ENCODE measurements around the gene NCCRP1.

Gene NCCRP1

DNA sequence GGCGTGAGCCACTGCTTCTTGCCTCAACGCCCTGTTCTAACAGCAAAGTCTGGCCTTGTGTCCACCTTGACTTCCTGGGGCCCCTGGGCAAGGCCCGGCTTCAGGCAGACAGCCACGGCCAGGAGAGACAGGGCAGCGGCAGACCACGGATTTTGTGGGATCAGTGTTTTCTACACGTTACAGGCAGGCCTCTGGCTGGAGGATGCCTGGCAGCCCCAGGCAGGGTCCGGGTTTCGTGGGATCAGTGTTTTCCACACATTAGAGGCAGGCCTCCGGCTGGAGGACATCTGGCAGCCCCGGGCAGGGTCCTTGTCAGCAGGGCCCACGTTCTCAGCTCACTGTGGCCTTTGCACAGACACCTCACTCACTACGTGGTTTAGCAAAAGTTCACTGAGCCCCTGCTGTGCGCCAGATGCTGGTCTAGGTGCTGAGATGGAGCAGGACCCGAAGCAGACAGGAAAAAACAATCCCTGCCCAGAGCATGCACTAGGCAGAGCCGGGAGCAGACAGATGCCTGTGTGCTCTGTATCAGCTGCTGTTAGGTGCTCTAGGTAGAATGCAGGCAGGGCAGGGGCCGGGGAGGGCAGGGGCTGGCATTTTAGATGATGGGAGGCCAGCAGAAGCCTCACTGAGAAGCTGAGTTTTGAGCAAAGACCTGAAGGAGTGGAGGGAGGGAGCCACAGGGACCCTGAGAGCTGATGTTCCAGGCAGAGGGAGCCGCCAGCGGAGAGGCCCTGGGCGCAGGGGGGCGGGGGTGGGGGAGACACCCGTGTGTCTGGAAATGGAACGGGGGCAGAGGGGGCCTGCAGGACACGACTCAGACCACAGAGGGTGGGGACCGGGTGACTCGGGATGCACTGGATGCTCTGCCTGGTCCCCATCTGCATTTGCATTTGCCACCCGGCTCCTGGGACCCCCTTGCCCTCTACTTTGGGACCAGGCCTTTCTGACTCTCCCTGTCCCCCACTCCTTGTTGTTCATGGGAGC, 25.0 kb upstream of the NCCRP1 start:
- TF ChIP-seq, protein P1, sequence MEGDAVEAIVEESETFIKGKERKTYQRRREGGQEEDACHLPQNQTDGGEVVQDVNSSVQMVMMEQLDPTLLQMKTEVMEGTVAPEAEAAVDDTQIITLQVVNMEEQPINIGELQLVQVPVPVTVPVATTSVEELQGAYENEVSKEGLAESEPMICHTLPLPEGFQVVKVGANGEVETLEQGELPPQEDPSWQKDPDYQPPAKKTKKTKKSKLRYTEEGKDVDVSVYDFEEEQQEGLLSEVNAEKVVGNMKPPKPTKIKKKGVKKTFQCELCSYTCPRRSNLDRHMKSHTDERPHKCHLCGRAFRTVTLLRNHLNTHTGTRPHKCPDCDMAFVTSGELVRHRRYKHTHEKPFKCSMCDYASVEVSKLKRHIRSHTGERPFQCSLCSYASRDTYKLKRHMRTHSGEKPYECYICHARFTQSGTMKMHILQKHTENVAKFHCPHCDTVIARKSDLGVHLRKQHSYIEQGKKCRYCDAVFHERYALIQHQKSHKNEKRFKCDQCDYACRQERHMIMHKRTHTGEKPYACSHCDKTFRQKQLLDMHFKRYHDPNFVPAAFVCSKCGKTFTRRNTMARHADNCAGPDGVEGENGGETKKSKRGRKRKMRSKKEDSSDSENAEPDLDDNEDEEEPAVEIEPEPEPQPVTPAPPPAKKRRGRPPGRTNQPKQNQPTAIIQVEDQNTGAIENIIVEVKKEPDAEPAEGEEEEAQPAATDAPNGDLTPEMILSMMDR (IDR thresholded peaks at IDR 0.05; ENCODE audit: extremely low read depth, missing control alignments), result no peak
- no peak for DNase-seq (ENCODE audit: low spot score)

- TF ChIP-seq, protein P1 (IDR thresholded peaks at IDR 0.05; ENCODE audit: extremely low read depth, missing control alignments), result no peak
- DNase-seq (ENCODE audit: low spot score), result no peak
Observed at GRCh38 chr19:39172700-39173501, 23.9 kb upstream of the NCCRP1 start.

- TF ChIP-seq, protein P1 (IDR thresholded peaks at IDR 0.05; ENCODE audit: extremely low read depth, missing control alignments), result no peak
- no peak for DNase-seq (ENCODE audit: low spot score)
Observed at GRCh38 chr19:39173502-39173991, 23.2 kb upstream of the NCCRP1 start.

DNA sequence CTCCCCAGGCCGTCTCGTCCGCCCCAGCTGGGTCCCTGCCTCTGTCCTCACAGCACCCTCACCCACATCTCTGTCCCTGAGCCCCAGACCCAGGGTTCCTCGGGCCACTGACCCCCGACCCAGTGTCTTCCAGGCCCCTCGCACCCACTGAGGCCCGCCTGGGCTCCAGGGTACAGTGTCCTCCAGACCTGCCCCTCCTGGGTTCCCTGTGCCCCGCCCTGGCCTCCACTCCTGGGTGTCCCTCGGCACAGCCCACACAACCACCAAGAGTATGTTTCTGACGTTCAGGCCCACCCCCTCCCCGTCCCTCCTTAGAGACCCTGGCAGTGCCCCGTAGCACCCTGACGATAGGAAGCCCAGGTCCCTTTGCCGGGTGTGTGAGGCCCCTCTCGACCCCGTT, 22.6 kb upstream of the NCCRP1 start:
- no peak for DNase-seq (ENCODE audit: low spot score)
- TF ChIP-seq, protein P1 (IDR thresholded peaks at IDR 0.05; ENCODE audit: extremely low read depth, missing control alignments), result no peak

DNA sequence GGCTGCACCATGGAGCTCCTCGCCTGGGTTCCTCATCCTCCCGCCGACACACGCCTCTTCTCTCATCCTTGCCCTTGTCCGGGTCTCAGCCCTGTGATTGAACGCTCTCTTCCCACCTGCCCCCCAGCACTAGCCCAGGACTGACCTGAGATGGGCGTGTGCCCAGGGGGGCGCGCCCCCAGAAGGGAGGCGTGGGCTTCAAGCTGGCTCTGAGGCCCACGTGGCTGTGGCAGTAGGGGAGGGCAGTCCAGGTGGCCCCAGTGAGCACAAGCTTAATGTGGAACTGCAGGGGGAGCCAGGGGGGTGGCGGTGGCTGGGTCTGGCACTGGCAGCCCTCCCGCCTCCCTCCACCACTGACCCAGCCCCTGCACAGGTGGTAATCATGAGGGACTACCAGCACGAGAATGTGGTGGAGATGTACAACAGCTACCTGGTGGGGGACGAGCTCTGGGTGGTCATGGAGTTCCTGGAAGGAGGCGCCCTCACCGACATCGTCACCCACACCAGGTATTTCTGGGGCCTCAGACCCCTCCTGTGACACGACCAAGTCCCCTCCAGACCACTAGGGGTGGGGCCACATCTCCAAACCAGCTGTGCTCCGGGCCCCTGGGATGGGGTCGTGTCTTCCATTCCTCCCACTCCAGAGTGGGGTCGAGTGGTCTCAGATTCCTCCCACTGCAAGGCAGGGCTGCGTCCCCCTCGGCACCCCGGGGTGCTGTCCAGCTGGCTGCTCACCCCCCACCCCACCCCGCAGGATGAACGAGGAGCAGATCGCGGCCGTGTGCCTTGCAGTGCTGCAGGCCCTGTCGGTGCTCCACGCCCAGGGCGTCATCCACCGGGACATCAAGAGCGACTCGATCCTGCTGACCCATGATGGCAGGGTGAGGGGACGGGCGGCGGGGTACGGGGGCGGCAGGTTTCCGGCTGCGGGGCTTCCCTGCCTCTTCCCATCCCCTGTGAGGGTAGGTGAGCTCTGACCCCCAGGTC, 21.9 kb upstream of the NCCRP1 start:
- no peak for DNase-seq (ENCODE audit: low spot score)
- TF ChIP-seq, protein P1 (IDR thresholded peaks at IDR 0.05; ENCODE audit: extremely low read depth, missing control alignments), result no peak

GRCh38 chr19:39175564-39175963, 21.2 kb upstream of the NCCRP1 start:
- DNase-seq (ENCODE audit: low spot score), result no peak
- TF ChIP-seq, protein P1 (IDR thresholded peaks at IDR 0.05; ENCODE audit: extremely low read depth, missing control alignments), result no peak
